ENCODE measurements around the gene PLXNA4.

Gene PLXNA4

DNA sequence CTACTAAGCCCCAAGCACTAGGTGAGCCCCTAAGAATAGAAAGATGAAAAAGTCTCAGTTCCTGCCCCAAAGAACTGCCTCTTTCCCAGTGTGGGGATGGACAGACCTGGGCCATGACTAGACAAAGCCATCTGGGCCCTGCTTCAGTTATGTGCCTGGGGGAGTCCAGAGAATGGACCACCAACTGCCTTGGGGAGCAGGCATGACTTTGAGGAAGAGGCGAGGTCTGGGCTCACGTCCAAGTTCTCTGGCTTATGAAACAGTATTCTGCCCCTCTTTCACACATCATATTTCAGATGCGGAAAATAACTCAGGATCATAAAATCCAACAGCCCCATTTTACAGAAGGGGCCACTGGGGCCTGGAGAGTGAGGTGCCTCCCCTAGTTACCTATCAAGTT lies 80.3 kb downstream of the PLXNA4 start:
- Histone ChIP-seq H2AFZ (ENCODE audit: low read length) (no peak overlapping the region), H3K4me3 (ENCODE audit: low read depth, low read length, poor library complexity, severe bottlenecking) (no peak overlapping the region), H3K9me2 (ENCODE audit: low read depth, low read length) (no peaks in the 10 kb centered on the region), H3K27ac (ENCODE audit: low read depth, low read length, poor library complexity, severe bottlenecking) (no peak overlapping the region), H3F3A (ENCODE audit: insufficient read depth, low read length) (no peaks in the 10 kb centered on the region), H3K9me3 (ENCODE audit: low read length) (no peaks in the 10 kb centered on the region), H3K36me3 (ENCODE audit: insufficient read depth, low read length) (no peaks in the 10 kb centered on the region), H3K4me1 (ENCODE audit: insufficient read depth, low read length, severe bottlenecking) (no peaks in the 10 kb centered on the region), H3K79me2 (ENCODE audit: insufficient read depth, low read length) (no peaks in the 10 kb centered on the region), H4K20me1 (ENCODE audit: insufficient read depth, low read length) (no peaks in the 10 kb centered on the region), H3K4me2 (ENCODE audit: low read length) (no peak overlapping the region), H3K27me3 (ENCODE audit: insufficient read depth, low read length) (no peaks in the 10 kb centered on the region; the same call in 1 of the 2 replicates), H3K9ac (ENCODE audit: low read length) (no peak overlapping the region)
- TF ChIP-seq, protein P1, sequence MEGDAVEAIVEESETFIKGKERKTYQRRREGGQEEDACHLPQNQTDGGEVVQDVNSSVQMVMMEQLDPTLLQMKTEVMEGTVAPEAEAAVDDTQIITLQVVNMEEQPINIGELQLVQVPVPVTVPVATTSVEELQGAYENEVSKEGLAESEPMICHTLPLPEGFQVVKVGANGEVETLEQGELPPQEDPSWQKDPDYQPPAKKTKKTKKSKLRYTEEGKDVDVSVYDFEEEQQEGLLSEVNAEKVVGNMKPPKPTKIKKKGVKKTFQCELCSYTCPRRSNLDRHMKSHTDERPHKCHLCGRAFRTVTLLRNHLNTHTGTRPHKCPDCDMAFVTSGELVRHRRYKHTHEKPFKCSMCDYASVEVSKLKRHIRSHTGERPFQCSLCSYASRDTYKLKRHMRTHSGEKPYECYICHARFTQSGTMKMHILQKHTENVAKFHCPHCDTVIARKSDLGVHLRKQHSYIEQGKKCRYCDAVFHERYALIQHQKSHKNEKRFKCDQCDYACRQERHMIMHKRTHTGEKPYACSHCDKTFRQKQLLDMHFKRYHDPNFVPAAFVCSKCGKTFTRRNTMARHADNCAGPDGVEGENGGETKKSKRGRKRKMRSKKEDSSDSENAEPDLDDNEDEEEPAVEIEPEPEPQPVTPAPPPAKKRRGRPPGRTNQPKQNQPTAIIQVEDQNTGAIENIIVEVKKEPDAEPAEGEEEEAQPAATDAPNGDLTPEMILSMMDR (IDR thresholded peaks at IDR 0.05; ENCODE audit: low read length) = no peak
- no peak for TF ChIP-seq EZH2 (IDR thresholded peaks at IDR 0.05; ENCODE audit: borderline replicate concordance, low read length)

DNA sequence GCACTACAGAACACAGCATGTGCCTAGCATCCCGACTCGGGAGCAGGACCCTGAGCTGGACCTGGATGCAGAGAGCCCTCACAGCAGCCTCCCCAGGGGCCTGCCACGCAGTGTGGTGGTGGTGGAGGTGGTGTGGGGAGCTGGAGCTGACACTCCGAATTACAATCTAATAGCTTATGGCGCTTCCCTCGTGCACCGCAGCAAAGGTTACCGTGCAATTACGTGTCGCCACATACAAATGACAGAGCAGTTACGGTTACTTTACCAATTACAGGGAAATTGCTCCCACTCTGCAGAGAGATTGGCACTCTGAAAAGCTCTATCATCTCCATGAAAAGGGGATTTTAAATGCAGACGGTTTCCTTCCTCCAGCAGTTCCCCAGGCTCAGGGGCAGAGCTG lies 81.8 kb downstream of the PLXNA4 start:
- Histone ChIP-seq H3K9me3 (ENCODE audit: low read length) (no peaks in the 10 kb centered on the region), H3K9me2 (ENCODE audit: low read depth, low read length) (no peaks in the 10 kb centered on the region), H4K20me1 (ENCODE audit: insufficient read depth, low read length) (no peaks in the 10 kb centered on the region)

DNA sequence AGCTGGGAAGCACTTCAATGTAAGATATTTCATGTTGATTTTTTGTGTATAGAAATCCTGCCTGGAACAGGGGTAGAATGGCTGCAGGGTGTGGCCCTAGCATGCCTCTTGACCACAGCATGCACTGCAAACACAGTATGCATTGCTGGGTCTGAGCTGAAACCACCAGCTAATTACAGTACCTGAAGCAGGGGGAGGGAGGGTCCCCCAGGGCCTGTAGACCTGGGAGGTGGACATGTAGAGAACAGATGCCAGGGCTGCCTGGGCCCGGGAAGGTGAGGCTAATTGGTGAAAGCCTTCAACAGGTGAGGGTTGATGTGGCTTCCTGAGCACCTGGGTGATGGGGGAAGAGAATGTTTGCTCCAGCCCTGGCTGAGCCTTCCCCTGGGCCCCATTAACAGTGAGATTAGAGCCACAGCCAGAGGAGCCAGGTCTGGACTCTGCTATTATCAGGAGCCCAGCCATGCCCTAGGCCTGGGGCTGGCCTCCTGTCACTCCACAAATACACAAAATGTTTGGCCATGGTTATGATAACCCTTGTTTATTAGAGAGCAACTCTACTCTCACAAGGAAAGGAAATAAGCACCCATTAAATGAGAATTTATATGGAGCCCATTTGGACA lies 83.3 kb downstream of the PLXNA4 start:
- Histone ChIP-seq H3K4me2 (ENCODE audit: low read length) (no peak overlapping the region), H3K9me3 (ENCODE audit: low read length) (no peaks in the 10 kb centered on the region), H3K4me3 (ENCODE audit: low read depth, low read length, poor library complexity, severe bottlenecking) (no peak overlapping the region), H3K27ac (ENCODE audit: low read depth, low read length, poor library complexity, severe bottlenecking) (no peak overlapping the region), H3K4me1 (ENCODE audit: insufficient read depth, low read length, severe bottlenecking) (no peaks in the 10 kb centered on the region), H3K9me2 (ENCODE audit: low read depth, low read length) (no peaks in the 10 kb centered on the region), H3K9ac (ENCODE audit: low read length) (no peak overlapping the region), H3K79me2 (ENCODE audit: insufficient read depth, low read length) (no peaks in the 10 kb centered on the region), H2AFZ (ENCODE audit: low read length) (no peak overlapping the region), H3F3A (ENCODE audit: insufficient read depth, low read length) (no peaks in the 10 kb centered on the region), H3K36me3 (ENCODE audit: insufficient read depth, low read length) (no peaks in the 10 kb centered on the region), H4K20me1 (ENCODE audit: insufficient read depth, low read length) (no peaks in the 10 kb centered on the region), H3K27me3 (ENCODE audit: insufficient read depth, low read length) (no peaks in the 10 kb centered on the region)
- TF ChIP-seq EZH2 (IDR thresholded peaks at IDR 0.05; ENCODE audit: borderline replicate concordance, low read length) = no peak
- TF ChIP-seq, protein P1 (IDR thresholded peaks at IDR 0.05; ENCODE audit: low read length) = no peak

More for the DNA sequence above, 81.8 kb downstream of the PLXNA4 start:
- Histone ChIP-seq H3K27me3 (ENCODE audit: insufficient read depth, low read length) (no peaks in the 10 kb centered on the region; the same call in 1 of the 2 replicates), H3F3A (ENCODE audit: insufficient read depth, low read length) (no peaks in the 10 kb centered on the region), H3K4me3 (ENCODE audit: low read depth, low read length, poor library complexity, severe bottlenecking) (no peak overlapping the region), H3K9ac (ENCODE audit: low read length) (no peak overlapping the region), H3K4me1 (ENCODE audit: insufficient read depth, low read length, severe bottlenecking) (no peaks in the 10 kb centered on the region), H3K36me3 (ENCODE audit: insufficient read depth, low read length) (no peaks in the 10 kb centered on the region), H3K4me2 (ENCODE audit: low read length) (no peak overlapping the region), H3K79me2 (ENCODE audit: insufficient read depth, low read length) (no peaks in the 10 kb centered on the region), H2AFZ (ENCODE audit: low read length) (no peak overlapping the region), H3K27ac (ENCODE audit: low read depth, low read length, poor library complexity, severe bottlenecking) (no peak overlapping the region)
- no peak for TF ChIP-seq EZH2 (IDR thresholded peaks at IDR 0.05; ENCODE audit: borderline replicate concordance, low read length)
- TF ChIP-seq, protein P1 (IDR thresholded peaks at IDR 0.05; ENCODE audit: low read length) = no peak
